DOHH2 (cell line): ENCODE results near the gene GPR141.

ENCODE experiments used
- CTCF ChIP-seq: fragments of 200-600 bp; sonication (generic); IDR thresholded peaks from one replicate; pipeline ENCODE4 v1.5.1; 2014; ENCODE audit warnings: antibody characterized with exemption, mild to moderate bottlenecking, low read depth, low read length; ENCODE audit not compliant: poor library complexity, severe bottlenecking
- EZH2phosphoT487 ChIP-seq: fragments of 200-600 bp; sonication (generic); IDR thresholded peaks from 2 replicates; pipeline ENCODE4 v1.6.1; 2017; ENCODE audit warnings: borderline replicate concordance, mild to moderate bottlenecking, antibody characterized with exemption, low read length, moderate library complexity, mixed read lengths

- TF ChIP-seq CTCF (no peak), EZH2phosphoT487 (no peak)
Measured at GRCh38 chr7:37756797-37757551, 73.4 kb downstream of the GPR141 start.
